Activated CD4-positive, alpha-beta T cell treated with anti-CD3 and anti-CD28 coated beads for 1 hour (primary cell): ENCODE results near the gene SLC22A8.
"Not testable (repeated sequence)": the region's sequence is repeated elsewhere in the genome, so short reads cannot be mapped to it uniquely, and the experiment has no call there.

ENCODE experiments used
- DNase-seq: peaks from one replicate; pipeline ENCODE4 v3.0.0-alpha.2; 2020

SLC22A8 gene

GRCh38 chr11:63015521-63016215 is at the start of gene SLC22A8:
SLC22A8 (minus strand) TSS chr11:63015841; CDS start chr11:63014958, 883 bp downstream.
- no peak for DNase-seq

- DNase-seq = not testable (repeated sequence)
Measured at GRCh38 chr11:63046203-63046602, 30.6 kb upstream of the SLC22A8 start.

GRCh38 chr11:63042596-63042995 is 27.0 kb upstream of the SLC22A8 start:
- DNase-seq = no peak

- no peak for DNase-seq
Measured at GRCh38 chr11:63032457-63032856, 16.8 kb upstream of the SLC22A8 start.

GRCh38 chr11:63023841-63024648 is 8.4 kb upstream of the SLC22A8 start:
- peak; percentile 71 for DNase-seq

GRCh38 chr11:63023222-63023814 is 7.7 kb upstream of the SLC22A8 start:
- no peak for DNase-seq

- no peak for DNase-seq
Measured at GRCh38 chr11:63022441-63022840, 6.8 kb upstream of the SLC22A8 start.

- DNase-seq = no peak
Measured at GRCh38 chr11:63020671-63021291, 5.1 kb upstream of the SLC22A8 start.

- DNase-seq = no peak
Measured at GRCh38 chr11:63019506-63019905, 3.9 kb upstream of the SLC22A8 start.

GRCh38 chr11:63017306-63017974 is 1.8 kb upstream of the SLC22A8 start:
- DNase-seq = no peak

- DNase-seq = no peak
Measured at GRCh38 chr11:63014408-63015055, 1.1 kb downstream of the SLC22A8 start.

- no peak for DNase-seq
Measured at GRCh38 chr11:63012839-63013238, 2.8 kb downstream of the SLC22A8 start.

GRCh38 chr11:63012430-63012829 is 3.2 kb downstream of the SLC22A8 start:
- no peak for DNase-seq

GRCh38 chr11:63010934-63011439 is 4.7 kb downstream of the SLC22A8 start:
- DNase-seq = no peak

GRCh38 chr11:63007920-63008319 is 7.7 kb downstream of the SLC22A8 start:
- no peak for DNase-seq

GRCh38 chr11:63001456-63001855 is 14.2 kb downstream of the SLC22A8 start:
- DNase-seq = no peak

GRCh38 chr11:62999649-63000048 is 16.0 kb downstream of the SLC22A8 start:
- no peak for DNase-seq

- DNase-seq = no peak
Measured at GRCh38 chr11:62999156-62999555, 16.5 kb downstream of the SLC22A8 start.

- no peak for DNase-seq
Measured at GRCh38 chr11:62996271-62996670, 19.4 kb downstream of the SLC22A8 start.

GRCh38 chr11:62994775-62995174 is 20.9 kb downstream of the SLC22A8 start:
- no peak for DNase-seq

GRCh38 chr11:62988276-62988675 is 27.4 kb downstream of the SLC22A8 start:
- DNase-seq = no peak
